ENCODE measurements around the gene DCAF15.
A peak's percentile ranks its signal among the peaks of the same experiment; 100 is the strongest.
"Not testable (repeated sequence)": the region's sequence is repeated elsewhere in the genome, so short reads cannot be mapped to it uniquely, and the experiment has no call there.

Gene DCAF15

DNA sequence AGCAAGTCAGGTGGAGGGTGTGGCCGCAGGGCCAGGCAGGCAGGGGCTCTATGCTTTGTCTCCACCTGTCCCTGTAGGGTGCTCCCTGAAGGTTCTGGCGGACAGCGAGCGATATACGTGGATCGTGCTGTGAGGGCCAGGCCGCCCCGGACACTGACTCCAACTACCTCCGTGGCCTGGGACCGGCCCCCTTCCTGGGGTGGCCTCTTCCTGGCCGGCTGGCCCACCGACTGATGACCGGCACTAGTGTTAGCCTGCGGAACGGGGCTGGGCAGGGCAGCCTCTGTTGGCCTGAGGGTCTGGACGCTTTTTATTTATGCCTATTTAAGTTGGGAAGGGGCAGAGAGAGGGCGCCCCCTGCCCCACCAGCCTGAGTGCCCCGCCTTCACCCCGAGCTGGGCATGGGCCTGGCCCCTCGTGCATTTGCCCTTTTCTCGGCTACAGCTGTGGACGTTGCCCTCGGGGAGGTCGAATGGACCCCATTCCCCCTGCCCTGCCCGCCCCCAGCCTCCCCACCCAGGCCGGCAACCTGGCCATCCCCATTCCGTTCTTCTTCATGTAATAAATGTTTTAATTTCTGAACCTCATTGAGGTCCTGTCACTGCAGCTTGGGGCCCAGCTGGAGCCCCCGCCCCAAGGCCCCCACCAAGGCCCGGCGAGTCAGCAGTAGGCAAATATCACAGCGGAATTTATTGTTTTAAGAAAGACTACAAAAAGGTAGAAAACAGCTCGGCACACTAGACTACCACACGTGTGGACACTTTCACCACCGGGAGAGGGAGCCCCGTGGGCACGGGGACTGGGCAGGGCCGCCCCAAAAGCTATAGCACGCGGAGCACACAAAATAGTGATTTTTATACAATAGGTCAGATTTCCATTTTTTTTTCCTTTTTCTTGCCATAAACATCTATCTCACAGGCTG, 8.8 kb downstream of the DCAF15 start:
- DNase-seq: no peak

DNA sequence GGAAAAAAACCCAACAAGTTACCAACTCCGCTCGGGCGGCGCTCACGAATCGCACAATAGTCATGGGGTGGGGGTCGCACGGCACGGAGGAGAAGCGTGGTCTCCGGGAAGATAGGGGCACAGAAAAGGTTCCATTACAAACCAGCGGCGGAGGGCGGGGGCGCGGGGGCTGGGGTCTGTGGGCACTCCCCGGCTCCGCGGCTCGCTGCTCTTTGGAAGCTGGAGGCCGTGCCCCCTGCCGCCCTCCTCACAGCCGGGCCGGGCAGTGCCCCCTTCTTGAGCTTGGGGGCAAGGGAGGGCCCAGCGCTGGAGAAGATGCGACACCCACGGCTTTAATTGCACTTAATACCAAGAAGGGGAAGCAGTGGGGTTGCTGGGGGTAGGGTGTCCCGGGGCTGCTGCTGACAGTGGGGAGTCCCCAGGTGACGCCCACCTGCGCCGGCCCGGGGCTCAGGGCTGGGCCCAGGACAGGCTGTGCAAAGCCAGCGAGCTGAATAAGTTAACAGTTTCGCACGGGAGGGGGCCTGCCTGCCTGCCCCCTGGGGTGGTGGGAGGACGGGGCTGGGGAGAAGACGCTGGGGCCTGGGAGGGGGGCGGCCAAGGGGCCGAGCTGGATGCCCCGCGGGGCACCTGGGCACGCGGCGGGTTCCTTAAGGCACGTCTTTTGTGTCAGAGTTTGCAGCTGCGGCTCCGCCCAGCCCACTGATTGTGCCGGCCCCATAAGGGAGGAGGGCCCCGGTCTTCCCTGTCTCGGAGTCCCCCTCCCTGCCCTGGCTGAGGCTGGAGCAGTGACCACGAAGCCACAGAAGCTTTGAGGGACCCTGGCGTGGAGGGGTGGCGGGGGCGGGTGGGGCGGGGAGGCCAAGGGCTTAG, 9.8 kb downstream of the DCAF15 start:
- DNase-seq: peak; percentile 69

DNA sequence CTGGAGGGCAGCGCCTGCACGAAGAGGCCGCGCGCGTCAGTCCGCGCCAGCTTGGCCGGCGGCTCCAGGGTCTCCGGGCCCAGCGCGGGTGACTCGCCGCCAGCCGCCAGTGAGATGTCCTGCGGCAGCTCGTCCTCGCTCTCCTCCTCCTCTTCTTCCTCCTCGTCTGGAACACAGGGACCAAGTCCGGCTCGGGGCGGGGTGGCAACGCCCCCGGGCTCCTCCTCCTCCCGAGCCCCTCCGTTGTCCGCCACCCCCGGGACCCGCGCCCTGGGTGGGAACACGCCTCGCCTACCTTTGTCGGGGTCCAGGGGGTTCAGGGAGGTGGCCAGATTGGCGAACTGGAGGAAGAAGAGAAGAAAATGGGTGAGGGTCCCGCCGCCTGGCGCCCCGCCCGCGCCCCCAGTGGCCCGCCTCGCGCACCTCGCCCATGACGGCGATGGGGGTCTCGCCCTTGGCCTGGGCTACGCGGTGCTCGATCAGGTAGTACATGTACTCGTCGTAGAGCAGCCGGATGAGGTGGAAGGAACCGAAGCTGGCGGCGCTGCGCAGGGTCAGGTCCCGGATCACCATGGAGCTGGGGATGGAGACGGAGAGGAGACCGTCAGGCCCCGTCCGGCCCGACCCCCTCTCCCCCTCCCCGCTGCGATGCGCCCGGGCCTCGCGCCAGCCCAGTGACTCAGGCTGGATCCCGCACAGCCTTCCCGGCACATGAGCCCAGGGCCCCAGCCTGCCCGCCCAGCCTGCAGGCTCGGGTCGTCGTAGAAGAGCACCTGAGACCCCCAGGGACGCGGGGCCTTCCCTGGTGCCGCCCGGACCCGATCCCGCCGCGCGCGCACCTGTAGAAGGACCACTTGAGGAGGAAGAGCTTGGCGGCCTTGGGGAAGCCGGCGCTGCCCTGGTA, 10.6 kb downstream of the DCAF15 start:
- peak; percentile 81 for DNase-seq

DNA sequence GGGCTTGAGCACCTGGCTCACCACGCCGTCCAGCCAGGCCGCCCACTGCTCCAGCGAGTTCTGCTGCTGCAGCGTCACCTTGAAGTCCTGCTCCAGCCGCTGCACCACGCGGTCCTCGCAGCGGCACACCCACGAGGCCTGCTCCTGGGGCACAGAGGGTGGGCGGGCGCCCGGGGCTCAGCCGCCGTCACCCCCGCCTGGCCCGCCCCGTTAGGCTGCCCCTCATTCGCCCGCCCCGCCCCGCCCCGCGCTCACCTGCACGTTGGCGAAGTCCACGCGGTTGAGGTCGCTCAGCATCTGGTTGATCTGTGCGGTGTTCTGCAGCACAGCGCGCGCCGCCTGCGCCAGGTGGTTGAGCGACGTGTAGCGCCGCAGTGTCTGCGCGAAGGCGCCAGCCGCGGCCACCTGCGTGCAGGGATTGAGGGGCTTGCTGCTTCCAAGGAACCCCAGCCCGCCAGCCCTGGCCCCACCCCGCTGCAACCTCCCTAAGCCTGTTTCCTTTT, 11.3 kb downstream of the DCAF15 start:
- no peak for DNase-seq

DNA sequence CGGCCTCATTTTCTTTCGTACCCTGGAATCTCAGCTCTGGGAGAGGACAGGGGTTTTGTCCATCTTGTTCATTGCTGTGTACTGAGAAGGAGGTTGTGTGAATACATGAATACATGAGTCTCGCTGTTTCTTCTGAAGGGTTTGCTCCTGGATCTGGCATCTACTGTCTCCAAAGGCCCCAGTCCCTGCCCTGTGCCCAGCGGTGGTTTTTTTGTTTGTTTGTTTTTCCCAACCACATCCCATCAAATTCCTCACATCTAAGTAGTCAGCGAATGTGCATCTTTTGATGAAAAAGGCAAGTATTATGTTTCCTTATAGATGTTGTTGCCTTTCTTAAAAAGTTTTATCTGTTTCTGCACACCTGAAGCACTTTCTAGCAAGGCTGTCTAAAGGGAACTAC, 12.5 kb downstream of the DCAF15 start:
- no peak for DNase-seq

DNA sequence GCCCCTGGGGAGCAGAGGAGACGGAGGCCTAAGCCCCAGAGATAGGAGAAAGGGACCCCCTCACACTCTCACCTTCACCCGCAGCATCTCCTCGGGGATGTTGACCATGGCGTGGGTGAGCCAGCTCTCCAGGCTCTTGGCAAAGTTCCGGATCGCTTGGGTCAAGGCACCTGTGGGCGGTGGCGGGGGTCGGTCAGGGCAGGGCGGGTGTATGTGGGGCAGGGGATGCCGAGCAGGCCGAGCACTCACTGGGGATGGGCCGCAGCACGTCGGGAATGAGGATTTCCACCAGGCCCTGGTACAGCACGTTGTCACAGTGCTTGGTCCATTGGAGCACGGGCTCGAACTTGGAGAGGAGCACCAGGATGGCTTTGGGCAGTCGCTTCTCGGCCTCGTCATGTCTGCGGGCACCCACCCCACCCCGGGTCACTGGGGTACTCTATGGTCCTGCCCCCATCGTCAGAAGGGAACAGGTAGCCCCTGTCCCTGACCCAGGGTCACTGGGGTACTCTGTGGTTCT, 13.1 kb downstream of the DCAF15 start:
- DNase-seq: no peak

DNA sequence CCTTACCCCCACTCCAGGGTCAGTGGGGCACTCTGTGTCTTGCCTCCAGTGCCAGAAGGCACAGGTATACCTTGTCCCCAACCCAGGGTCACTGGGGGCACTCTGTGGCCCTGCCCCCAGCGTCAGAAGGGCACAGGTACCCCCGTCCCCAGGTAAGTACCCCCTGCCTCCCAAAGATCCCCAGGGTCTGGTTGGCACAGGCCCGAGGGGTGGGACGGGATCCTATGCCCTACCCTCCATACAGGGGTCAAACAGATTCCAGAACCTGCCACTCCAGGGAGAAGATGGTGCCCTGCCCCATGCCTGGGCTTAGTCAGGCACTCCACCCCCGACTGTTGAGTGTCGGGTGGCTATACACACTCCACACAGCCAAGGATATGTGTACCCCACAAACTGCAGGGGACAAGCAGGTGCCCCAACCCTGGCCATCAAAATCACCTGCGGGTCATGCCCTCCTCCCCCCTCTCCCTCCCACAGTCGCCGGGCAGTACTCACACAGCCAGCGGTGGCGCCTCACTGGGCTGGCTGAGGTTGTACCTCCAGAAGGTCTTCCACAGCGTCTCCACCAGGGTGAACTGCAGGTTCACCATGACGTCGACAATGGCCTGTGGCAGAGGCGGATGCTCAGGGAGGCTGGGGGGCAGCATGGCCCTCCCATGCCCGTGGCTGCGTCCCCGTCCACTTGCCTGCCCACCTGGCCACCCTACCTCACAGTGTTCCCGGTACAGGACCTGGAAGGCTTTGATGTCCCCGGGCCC, 13.8 kb downstream of the DCAF15 start:
- no peak for DNase-seq

DNA sequence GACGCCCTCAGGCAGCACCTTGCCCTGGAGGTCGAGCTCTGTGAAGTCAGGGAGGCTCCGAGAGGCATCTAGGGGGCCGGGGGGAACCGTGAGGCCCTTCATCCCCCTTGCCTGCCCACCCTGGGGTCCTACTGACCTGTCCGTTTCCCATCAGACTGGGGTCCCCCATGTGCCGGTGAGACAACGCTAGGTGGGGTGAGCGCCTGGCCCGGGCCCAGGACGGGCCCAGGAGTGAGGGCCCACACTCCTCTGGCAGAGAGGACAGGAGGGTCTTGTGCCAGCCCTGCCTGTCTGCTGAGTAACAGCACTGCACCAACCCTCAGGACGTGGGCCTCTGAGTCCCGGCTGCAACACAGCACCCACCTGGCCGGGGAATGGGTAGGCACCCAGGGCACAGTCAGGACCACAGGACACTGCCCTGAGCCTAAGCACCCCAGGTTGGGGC, 14.4 kb downstream of the DCAF15 start:
- no peak for DNase-seq

DNA sequence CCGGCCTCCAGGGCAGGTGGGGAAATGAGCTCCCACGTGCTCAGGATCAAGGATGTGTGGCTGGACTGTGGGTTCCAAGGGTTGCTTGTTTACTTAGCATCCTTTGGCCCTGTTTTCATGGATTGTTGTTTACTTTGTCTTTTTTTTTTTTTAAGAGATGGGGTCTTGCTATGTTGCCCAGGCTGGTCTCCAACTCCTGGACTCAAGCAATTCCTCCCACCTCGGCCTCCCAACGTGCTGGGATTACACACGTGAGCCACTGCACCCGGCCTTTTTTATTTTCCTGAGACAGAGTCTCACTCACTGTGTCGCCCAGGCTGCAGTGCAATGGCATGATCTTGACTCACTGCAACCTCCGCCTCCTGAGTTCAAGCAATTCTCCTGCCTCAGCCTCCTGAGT, 14.9 kb downstream of the DCAF15 start:
- not testable (repeated sequence) for DNase-seq

DNA sequence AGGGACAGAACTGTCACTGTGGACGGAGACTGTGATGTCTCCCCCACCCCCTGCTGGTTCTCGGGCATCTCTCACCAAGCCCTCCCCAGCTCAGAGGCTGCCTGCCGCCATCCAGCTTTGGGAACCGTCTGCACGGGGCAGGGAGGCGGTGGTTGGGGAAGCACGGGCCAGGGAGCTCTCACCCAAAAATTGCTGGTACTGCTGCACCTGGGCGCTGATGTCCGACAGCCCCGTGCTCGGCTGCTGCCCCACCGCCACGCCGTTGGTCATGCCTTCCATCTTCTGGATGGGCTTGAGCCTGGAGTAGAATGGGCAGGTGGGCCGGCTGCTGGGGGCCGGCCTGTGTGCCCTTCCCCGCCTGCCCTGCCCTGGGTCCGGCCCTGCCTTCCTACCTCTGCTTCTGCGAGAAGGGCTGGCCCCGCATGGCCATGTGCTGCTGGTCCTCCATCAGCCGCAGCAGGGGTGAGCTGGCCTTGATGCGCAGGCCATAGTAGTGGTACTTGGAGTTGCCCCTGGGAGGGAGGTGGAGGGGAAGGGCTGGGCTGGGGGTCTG, 16.1 kb downstream of the DCAF15 start:
- no peak for DNase-seq

DNA sequence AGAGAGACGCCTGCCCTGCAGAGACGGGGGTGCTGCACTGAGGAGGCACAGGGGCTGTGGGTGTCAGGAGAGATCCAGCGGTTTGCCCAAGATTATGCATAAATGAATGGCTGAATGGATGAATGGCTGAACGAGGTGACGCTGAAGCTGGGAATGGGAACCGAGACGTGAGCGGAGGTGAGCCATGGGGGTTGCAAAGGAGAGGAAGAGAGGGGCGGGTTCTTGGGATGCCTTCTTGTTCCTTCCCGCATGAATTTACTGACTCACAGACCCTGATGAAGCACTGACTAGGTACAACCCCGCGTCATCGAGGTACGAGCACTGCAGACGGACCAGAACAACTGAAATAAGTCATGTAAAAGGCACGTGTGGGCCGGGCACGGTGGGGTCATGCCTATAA, 16.7 kb downstream of the DCAF15 start:
- no peak for DNase-seq

DNA sequence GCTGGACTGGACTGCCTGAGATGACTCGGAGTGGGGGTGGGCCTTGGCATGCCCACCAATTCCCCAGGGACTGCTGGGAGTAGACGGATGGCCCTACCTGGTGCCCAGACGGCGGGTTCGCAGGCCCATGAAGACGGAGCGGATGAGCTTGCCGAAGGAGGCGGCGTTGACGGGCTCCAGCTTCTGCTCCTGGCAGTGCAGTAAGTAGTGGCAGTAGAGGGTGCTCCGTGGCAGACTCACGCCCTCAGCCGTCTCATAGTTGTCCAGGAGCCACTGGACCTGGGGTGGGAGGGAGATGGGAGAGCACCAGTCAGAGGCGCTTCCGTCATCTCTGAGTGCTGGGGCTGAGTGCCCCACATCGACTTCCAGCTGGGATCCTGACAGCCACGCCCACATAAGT, 17.6 kb downstream of the DCAF15 start:
- no peak for DNase-seq

DNA sequence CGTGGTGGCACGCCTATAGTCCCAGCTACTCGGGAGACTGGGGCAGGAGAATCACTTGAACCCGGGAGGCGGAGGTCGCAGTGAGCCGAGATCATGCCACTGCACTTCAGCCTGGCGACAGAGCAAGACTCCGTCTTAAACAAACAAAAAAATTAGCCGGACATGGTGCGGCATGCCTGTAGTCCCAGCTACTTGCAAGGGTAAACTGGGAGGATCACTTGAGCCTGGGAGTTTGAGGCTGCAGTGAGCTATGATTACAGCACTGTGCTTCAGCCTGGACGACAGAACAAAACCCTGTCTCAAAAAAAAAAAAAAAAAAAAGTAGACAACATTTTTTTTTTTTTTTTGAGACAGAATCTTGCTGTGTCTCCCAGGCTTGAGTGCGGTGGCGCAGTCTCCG, 19.6 kb downstream of the DCAF15 start:
- DNase-seq: not testable (repeated sequence)

DNA sequence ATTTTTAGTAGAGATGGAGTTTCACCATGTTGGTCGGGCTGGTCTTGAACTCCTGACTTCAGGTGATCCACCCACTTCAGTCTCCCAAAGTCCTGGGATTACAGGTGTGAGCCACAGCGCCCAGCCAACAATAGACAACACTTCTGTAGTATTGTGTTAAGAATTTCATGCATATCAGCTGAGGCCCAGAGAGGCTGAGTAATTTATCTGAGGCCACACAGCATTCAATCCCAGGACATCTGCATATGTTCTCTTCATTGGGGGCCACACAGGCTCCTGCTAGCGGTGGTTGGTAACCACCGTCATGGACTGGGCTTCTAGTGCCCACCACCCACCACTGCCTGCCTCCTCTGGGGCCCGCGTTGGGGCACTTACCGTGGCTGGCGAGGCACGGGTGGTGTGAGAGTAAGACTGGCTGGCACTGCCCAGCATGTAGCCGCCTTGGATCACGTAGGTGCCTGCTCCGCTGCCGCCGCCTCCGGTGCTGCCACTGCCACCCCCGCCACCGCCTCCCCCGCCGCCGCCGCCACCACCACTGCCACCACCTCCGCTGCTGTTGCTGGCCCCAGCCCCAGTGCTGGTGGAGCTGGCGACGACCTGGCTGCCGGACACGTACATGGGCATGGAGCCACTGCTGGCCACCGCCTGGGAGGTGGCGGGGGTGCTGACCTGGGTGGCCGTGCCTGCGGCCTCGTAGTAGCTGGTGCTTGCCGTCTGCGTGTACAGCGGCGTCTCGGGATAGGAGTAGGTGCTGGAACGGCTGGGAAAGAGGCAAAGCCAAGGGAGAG, 20.3 kb downstream of the DCAF15 start:
- no peak for DNase-seq

DNA sequence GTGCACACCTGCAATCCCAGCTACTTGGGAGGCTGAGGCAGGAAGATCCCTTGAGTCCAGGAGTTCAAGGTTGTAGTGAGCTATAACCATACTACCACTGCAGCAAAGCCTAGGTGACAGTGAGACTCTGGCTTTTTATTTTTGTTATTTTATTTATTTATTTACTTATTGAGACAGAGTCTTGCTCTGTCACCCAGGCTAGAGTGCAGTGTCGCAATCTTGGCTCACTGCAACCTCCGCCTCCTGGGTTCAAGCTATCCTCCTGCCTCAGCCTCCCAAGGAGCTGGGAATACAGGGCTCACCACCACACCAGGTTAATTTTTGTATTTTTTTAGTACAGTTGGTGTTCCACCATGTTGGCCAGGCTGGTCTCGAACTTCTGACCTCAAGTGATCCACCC, 21.2 kb downstream of the DCAF15 start:
- DNase-seq: not testable (repeated sequence)

DNA sequence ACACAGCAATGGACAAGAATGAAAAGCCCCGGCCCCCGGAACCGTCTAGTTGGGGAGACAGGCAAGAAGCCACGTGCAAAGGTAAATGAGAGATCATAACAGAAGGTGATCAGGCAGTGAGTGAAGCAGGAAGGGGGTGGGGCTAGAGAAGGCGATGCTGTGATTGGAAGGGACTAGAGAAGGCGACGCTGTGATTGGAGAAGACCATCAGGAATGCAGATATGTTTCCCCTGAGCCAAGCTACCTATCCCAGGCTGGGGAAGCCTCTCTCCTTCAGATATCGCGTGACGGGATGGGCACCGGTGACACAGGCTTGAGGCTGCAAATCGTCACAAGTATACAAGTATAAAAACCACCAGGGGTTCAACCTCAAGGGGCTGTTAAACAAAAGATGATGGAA, 21.8 kb downstream of the DCAF15 start:
- DNase-seq: no peak

DNA sequence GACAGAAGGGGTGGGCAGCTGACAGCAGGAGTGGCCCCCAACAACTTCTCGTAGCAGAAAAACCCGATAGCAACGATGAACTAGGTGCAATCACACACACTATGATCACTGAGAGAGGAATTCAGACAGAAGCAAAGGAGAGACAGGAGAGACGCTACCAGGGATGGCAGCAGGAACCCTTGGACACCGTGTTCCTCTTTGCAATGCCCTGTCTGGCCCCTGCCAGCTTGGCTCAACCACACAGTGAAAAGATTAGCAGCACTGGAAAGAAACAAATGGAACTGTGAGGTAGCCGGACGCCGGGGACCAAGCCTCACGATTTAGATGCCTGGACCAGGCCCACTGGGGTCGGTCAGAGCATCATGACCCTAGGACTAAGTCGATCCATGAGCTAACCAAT, 23.6 kb downstream of the DCAF15 start:
- no peak for DNase-seq

DNA sequence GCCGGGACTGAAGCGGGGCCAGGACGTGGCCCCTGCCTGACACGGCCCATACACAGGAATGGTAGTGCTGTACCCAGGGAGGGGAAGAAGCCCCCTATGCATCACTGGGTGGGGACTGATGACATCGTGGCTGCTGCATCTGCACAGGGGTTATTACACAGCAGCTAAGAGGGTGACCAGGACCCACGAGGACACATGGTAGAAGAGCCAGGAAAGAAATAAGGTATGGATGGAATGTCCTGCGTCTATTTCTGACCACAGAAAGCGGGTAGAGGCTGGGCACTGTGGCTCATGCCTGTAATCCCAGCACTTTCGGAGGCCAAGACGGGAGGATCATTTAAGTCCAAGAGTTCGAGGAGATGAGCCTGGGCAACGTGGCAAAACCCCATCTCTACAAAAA, 24.1 kb downstream of the DCAF15 start:
- DNase-seq: no peak

DNA sequence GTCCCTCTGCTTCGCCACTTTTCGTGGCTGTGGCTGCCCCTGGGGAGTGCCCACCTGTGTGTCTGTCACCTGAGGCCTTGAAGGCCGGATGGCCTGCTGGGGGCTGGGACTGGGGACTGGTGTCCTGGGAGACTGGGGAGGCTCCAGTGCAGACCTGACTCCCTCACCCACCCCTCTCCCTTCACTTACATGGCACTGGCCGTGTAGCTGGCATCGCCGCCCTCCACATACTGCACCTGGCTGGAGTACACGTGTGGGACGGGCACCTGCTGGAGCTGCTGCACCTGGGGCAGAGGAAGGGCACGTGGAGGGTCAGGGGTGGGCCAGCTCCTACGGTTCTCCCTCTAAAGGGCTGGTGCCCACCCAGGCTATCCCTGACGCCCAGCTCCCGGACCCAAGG, 25.5 kb downstream of the DCAF15 start:
- no peak for DNase-seq
